Endothelial cell of umbilical vein (primary cell): ENCODE data around the gene USP35. TPM values are rescaled to one million over a fixed set of nuclear protein-coding genes. Genes with fewer than 3 reads are reported as not detected.

Experiments used
- BruUV-seq: library from RNA; stranded (reverse); fragments of 400-500 nt; replicated peaks from 2 replicates; lab custom pipeline; 2021; lab: Mats Ljungman, UMichigan
- CTCF ChIA-PET: fragments of 300-600, 350-600 bp; sonication (Branson Sonifier 250); formaldehyde crosslinking; loops from one replicate; lab custom pipeline; 2021; ENCODE audit warnings: antibody characterized with exemption, inconsistent platforms; lab: Charles Lee
- POLR2A ChIA-PET: fragments of 300-600, 350-600 bp; sonication (Branson Sonifier 250); formaldehyde crosslinking; loops from one replicate; lab custom pipeline; 2021; ENCODE audit warnings: antibody characterized with exemption, inconsistent platforms; lab: Charles Lee
- DNase-seq: peaks from one replicate; pipeline ENCODE4 v3.0.0-alpha.2; 2011; ENCODE audit warnings: low read depth, low spot score
- FAIRE-seq: peaks from 2 replicates; lab custom pipeline; 2011; peaks lifted over from hg19 to GRCh38; lab: Jason Lieb, UNC
- H2AFZ ChIP-seq: 2 replicates; pipeline ENCODE4 v1.6.0; 2012; ENCODE audit warnings: low read depth, low read length, control low read depth, inconsistent platforms
- H3K27ac ChIP-seq: 2 replicates; pipeline ENCODE4 v1.5.1; 2011; ENCODE audit warnings: low read depth, mild to moderate bottlenecking, control low read depth, low read length, moderate library complexity; ENCODE audit not compliant: insufficient read depth
- H3K27me3 ChIP-seq, 2 experiments: 2 replicates each; pipeline versions ENCODE4 v1.6.0 to v1.6.1; 2011; ENCODE audit warnings: low read length in 2 of 2, mixed read lengths in 1 of 2; ENCODE audit not compliant: control insufficient read depth in 2 of 2, insufficient read depth in 2 of 2
- H3K36me3 ChIP-seq, 2 experiments: 2 replicates in 1 of 2; 3 replicates in 1 of 2; pipeline ENCODE4 v1.5.1; 2011; ENCODE audit warnings: low read length in 2 of 2, mild to moderate bottlenecking in 1 of 2, moderate library complexity in 1 of 2; ENCODE audit not compliant: control insufficient read depth in 2 of 2, insufficient read depth in 2 of 2; ENCODE audit errors: extremely low read depth in 1 of 2
- H3K4me1 ChIP-seq: 3 replicates; pipeline ENCODE4 v1.5.1; 2011; ENCODE audit warnings: mild to moderate bottlenecking, low read length; ENCODE audit not compliant: control insufficient read depth, insufficient read depth; ENCODE audit errors: extremely low read depth
- H3K4me2 ChIP-seq: 2 replicates; pipeline ENCODE4 v1.6.1; 2011; ENCODE audit warnings: low read length, control low read depth, mixed read lengths; ENCODE audit not compliant: insufficient read depth
- H3K4me3 ChIP-seq, 3 experiments: fragments of 200-600 bp in 1 of 3; sonication (generic), shearing (Covaris generic) in 1 of 3; replicated peaks in 1 of 3; 2 replicates each; pipeline ENCODE4 v1.5.1; 2011 to 2016; ENCODE audit warnings: control low read depth in 3 of 3, low read length in 3 of 3, mild to moderate bottlenecking in 2 of 3, inconsistent platforms in 1 of 3, low read depth in 1 of 3, moderate library complexity in 1 of 3; ENCODE audit not compliant: insufficient read depth in 1 of 3
- H3K79me2 ChIP-seq: 2 replicates; pipeline ENCODE4 v1.6.0; 2012; ENCODE audit warnings: low read length, inconsistent platforms; ENCODE audit not compliant: control insufficient read depth, insufficient read depth
- H3K9ac ChIP-seq: replicated peaks from 2 replicates; pipeline ENCODE3; 2011; ENCODE audit warnings: low read length, control low read depth; ENCODE audit not compliant: insufficient read depth; ENCODE audit errors: extremely low read depth
- H3K9me1 ChIP-seq: replicated peaks from 3 replicates; pipeline ENCODE4 v1.6.0; 2011; ENCODE audit warnings: mild to moderate bottlenecking, low read length; ENCODE audit not compliant: control insufficient read depth, insufficient read depth; ENCODE audit errors: extremely low read depth
- H3K9me3 ChIP-seq: replicated peaks from 2 replicates; pipeline ENCODE4 v1.5.1; 2012; ENCODE audit warnings: low read length, inconsistent platforms; ENCODE audit not compliant: control insufficient read depth, insufficient read depth
- H4K20me1 ChIP-seq: replicated peaks from 2 replicates; pipeline ENCODE3; 2011; ENCODE audit warnings: mild to moderate bottlenecking, low read length; ENCODE audit not compliant: control insufficient read depth, insufficient read depth; ENCODE audit errors: extremely low read depth
- CTCF ChIP-seq, 2 donors: IDR thresholded peaks; 1 replicate in 1 of 2; 2 replicates in 1 of 2; pipeline ENCODE4 v1.5.1; 2011; ENCODE audit warnings: low read length in 2 of 2, mild to moderate bottlenecking in 2 of 2, moderate library complexity in 2 of 2, control low read depth in 1 of 2, inconsistent platforms in 1 of 2, low read depth in 1 of 2; ENCODE audit not compliant: insufficient read depth in 1 of 2; ENCODE audit errors: extremely low read depth in 1 of 2
- EZH2 ChIP-seq: IDR thresholded peaks from 2 replicates; pipeline ENCODE4 v1.6.1; 2012; ENCODE audit warnings: borderline replicate concordance, low read depth, mild to moderate bottlenecking, moderate library complexity, low read length, inconsistent platforms; ENCODE audit not compliant: severe bottlenecking
- GATA2 ChIP-seq: IDR thresholded peaks from 2 replicates; pipeline ENCODE4 v1.7.0; 2011; ENCODE audit warnings: low read depth, mild to moderate bottlenecking, moderate library complexity, mixed read lengths, low read length; ENCODE audit not compliant: insufficient read length, insufficient read depth
- JUN ChIP-seq: IDR thresholded peaks from 2 replicates; pipeline ENCODE4 v1.6.1; 2011; ENCODE audit warnings: borderline replicate concordance, low read depth; ENCODE audit not compliant: insufficient read length, insufficient read depth
- POLR2A ChIP-seq: IDR thresholded peaks from 2 replicates; pipeline ENCODE4 v1.6.1; 2012; ENCODE audit warnings: low read depth, mild to moderate bottlenecking, control low read depth, low read length
- POLR2AphosphoS5 ChIP-seq: IDR thresholded peaks from 2 replicates; pipeline ENCODE4 v1.6.1; 2012; ENCODE audit warnings: low read depth, mild to moderate bottlenecking, control low read depth, low read length, moderate library complexity; ENCODE audit not compliant: insufficient read depth
- dilution Hi-C: fragments of 300-500 bp; cut with MboI; formaldehyde crosslinking; loops from one replicate; pipeline ENCODE4 v1.15.0; 2019; ENCODE audit warnings: low sequenced_read_pairs; ENCODE audit not compliant: extremely low pct_ligation_motif_present
- intact Hi-C: fragments of 100-400 bp; cut with micrococcal nuclease; formaldehyde crosslinking; loops from one replicate; pipeline ENCODE4 v1.10.0; 2022
- polyA plus RNA-seq, 4 experiments: library from polyadenylated mRNA; depleted of rRNA in 3 of 4; stranded (reverse) in 3 of 4; unstranded in 1 of 4; fragments of >200 nt; gene quantifications; 2 replicates each; pipeline versions ENCODE4 v1.2.1 to v1.2.3, GENCODE V29; 2011 to 2012; ENCODE audit warnings: missing spikeins in 1 of 4
- total RNA-seq: library from RNA; stranded (reverse); gene quantifications from 2 replicates; pipeline ENCODE4 v1.2.3, GENCODE V29; 2021

USP35 gene
- total and polyA plus RNA-seq, 2 donors (not counting 3 experiments of a cell fraction or from before 2014, with no cell fraction given) = 8.9 to 12.4 TPM

- ChIA-PET POLR2A (interaction anchor here (0.9 to 1.5 kb wide), 2 partner anchors 48 to 109 kb away, joined by 3 to 5 read pairs; partner anchors contain the start of gene ALG8), CTCF (interaction anchor here (0.6 to 3.0 kb wide), 6 partner anchors 10 to 377 kb away, joined by 3 to 15 read pairs (median 4); partner anchors contain the start of gene ALG8)
- H3K27me3 ChIP-seq = no peaks in the 10 kb centered on the region
- intact Hi-C loops = loop anchor here (1.0 to 2.0 kb wide), 5 partner anchors 48 to 367 kb away; partner anchors contain the start of genes ALG8, GAB2, NDUFC2 and RSF1
- peak overlapping the region; percentile 88 for H3K4me2 ChIP-seq
- TSS peak; percentile 34 for BruUV-seq
- no peak for FAIRE-seq
- no peaks in the 10 kb centered on the region for H3K9me3 ChIP-seq
- dilution Hi-C loops = no loop called here
- peaks cover 34% of the 10 kb centered on the region for H3K4me1 ChIP-seq
- no peaks in the 10 kb centered on the region for H3K36me3 ChIP-seq
- H4K20me1 ChIP-seq = no peaks in the 10 kb centered on the region
- H3K4me3 ChIP-seq = peak overlapping the region; percentile 68 to 81 (median 71)
- DNase-seq = no peak
- no peaks in the 10 kb centered on the region for H3K9me1 ChIP-seq
- peaks cover 29% of the 10 kb centered on the region for H3K79me2 ChIP-seq
- H2AFZ ChIP-seq = peak overlapping the region; percentile 53
- H3K9ac ChIP-seq = peak overlapping the region; percentile 56
- H3K27ac ChIP-seq = no peak overlapping the region
- TF ChIP-seq POLR2AphosphoS5 (no peak), EZH2 (no peak), CTCF (IDR thresholded peaks at IDR 0.05; ENCODE audit: extremely low read depth in 1 of 2, insufficient read depth in 1 of 2, low read depth in 1 of 2, low read length in 2 of 2) (no peak), JUN (no peak), GATA2 (no peak), POLR2A (no peak)
Measured at GRCh38 chr11:78187366-78188285, 1.1 kb upstream of the USP35 start.
